ENCODE results near the gene TMEM45A.
"Not testable (repeated sequence)": the region's sequence is repeated elsewhere in the genome, so short reads cannot be mapped to it uniquely, and the experiment has no call there.

TMEM45A gene

GRCh38 chr3:100483529-100483928 lies 8.9 kb upstream of the TMEM45A start:
- no peak for DNase-seq (ENCODE audit: low read depth)

DNA sequence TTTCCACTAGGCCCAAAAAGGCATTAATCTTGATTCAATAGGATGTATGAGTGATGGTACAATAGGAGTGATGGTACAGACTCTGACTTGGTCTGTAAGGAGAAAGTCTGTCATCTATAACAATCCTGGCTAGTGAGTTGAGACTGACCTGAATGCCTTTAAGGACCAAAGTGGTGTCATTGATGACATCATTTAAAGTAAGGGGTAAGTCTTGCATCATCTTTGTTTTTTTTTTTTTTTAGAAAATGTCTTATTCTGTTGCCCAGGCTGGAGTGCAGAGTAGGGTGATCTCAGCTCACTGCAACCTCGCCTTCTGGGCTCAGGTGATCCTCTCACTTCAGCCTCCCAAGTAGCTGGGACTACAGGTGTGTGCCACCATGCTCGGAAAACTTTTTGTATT lies 5.6 kb upstream of the TMEM45A start:
- no peak for DNase-seq (ENCODE audit: low read depth)

DNA sequence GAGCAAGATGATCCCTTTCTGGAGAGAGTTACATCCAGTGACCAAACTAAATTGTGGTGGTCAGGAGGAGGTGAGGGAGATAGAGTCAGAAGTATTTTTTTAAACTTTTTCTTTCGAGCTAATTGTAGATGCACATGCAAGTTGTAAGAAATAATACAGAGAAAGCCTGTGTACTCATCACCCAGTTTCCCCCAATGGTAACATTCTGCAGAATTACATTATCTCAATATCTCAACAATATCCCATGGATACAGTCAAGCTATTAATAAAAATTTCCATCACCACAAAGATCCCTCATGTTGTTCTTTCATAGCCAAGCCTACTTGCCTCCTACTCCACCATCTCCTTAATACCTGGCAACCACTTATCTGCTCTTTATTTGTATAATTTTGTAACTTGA lies 3.3 kb upstream of the TMEM45A start:
- no peak for DNase-seq (ENCODE audit: low read depth)

- DNase-seq (ENCODE audit: low read depth): no peak
Observed at GRCh38 chr3:100496711-100497261, 4.4 kb downstream of the TMEM45A start.

DNA sequence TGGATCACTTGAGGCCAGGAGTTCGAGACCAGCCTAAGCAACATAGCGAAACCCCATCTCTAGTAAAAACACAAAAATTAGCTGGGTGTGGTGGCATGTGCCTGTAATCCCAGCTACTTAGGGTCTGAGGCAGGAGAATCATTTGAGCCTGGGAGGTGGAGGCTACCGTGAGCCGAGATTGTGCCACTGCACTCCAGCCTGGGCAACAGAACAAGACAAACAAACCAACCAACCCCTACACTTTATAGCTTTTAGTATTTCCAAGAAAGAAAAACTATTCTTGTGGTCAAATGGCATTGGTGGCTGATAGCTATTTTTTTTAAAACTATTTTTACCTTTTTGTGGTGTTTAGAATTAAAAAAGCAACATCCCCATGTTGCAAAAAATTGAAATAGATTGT lies 7.2 kb downstream of the TMEM45A start:
- DNase-seq (ENCODE audit: low read depth): no peak

DNA sequence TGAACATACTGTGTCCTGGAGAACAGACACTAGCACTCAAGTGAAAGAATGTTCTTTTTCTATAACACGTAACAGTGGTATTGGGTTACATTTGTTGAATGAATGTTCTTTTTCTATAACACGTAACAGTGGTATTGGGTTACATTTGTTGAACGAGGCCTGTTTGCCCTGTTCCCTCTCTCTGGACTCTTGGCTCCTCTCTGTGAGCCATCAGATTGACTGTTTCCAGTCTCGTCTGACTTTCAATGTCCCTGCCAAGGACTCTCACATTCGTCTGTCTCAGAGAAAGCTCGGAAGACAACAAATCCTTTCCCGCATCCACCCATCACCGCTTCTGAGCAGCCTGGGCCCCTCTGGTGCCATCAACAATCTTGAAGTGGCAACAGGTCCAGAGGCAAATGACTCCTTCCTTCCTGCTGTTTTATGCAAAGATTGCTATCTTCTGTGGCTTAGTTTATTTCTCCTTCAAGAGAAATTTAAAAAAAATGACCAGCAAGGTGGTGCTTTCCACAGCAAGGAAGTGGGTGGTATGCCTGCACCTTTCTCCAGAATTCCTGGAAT lies 8.0 kb downstream of the TMEM45A start:
- no peak for DNase-seq (ENCODE audit: low read depth)

DNA sequence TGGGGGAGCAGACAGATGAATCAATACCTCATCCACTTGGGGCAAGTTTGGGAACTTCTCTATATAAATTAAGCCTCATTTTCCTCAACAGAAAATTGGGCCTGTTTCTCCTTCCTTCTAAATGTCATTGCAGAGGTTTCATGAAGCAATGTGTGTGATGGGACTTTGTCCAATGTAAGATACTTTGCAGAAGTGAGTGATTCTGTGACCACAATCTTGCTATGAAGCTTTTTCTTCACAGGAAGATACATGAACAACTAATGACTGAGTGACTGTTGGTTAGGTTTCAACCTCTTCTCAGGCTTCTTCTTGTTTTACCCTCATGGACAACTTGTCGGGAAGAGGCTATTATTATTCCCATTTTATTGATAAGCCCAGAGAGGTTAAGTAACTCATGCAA lies 11.0 kb downstream of the TMEM45A start:
- DNase-seq (ENCODE audit: low read depth): no peak

DNA sequence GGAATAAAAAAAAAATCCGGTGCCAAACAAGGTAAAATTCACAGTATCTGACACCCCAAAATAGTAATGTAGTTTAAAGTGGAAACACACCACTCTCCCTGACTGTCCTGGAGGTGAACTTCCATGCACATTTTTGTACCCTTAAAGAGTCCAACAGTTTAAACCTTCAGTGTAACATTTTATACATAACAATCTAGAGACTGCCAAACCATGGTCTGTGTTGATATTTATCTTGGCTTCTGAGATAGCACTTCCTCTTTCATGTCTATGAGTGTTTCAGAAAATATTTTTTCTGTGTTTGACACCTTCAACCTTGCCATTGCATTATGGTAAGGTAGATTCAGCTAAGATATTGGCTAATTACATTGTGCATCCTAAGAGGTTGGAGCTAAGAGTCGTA lies 13.9 kb downstream of the TMEM45A start:
- DNase-seq (ENCODE audit: low read depth): no peak

DNA sequence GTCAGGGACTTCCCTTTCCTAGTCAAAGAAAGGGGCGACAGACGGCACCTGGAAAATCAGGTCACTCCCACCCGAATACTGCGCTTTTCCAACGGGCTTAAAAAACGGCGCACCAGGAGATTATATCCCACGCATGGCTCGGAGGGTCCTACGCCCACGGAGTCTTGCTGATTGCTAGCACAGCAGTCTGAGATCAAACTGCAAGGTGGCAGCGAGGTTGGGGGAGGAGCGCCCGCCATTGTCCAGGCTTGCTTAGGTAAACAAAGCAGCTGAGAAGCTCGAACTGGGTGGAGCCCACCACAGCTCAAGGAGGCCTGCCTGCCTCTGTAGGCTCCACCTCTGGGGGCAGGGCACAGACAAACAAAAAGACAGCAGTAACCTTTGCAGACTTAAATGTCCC lies 17.4 kb downstream of the TMEM45A start:
- not testable (repeated sequence) for DNase-seq (ENCODE audit: low read depth)

- no peak for DNase-seq (ENCODE audit: low read depth)
Observed at GRCh38 chr3:100516232-100516631, 23.8 kb downstream of the TMEM45A start.

DNA sequence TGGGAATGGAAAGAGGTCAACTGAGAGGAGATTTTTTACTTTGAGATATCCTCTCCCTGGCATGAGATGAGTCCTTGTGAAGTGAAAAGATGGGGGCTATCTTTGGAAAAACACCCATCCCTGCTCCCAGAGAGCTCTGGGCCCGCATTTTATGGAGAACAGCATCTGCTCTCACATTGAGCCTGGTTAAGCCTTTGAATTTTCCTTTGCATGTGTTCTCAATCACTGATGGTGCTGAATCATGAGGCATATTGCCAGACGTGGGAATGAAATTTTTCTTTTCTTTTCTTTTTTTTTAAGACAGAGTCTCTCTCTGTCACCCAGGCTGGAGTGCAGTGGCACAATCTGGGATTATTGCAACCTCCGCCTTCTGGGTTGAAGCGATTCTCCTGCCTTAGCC lies 24.4 kb downstream of the TMEM45A start:
- no peak for DNase-seq (ENCODE audit: low read depth)

- no peak for DNase-seq (ENCODE audit: low read depth)
Observed at GRCh38 chr3:100517276-100517675, 24.9 kb downstream of the TMEM45A start.

DNA sequence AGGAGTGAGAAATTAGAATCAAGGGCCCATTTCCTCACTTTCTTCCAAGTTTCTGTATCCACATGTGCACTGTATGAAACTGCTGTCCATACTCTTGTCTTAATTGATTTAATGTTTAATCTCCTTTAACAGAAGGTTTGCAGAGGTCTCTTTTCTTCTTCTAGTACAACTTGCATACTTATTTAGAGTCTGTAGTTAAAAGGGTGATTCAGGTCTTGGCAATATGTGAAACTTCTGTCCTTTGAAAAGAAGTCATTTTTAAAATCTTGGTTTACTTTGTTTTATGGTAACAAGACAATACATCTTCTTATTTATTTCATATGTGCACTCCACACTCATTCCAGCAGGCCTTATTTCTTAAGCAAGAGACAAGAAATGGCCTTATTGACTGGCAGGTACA lies 25.8 kb downstream of the TMEM45A start:
- DNase-seq (ENCODE audit: low read depth): no peak

DNA sequence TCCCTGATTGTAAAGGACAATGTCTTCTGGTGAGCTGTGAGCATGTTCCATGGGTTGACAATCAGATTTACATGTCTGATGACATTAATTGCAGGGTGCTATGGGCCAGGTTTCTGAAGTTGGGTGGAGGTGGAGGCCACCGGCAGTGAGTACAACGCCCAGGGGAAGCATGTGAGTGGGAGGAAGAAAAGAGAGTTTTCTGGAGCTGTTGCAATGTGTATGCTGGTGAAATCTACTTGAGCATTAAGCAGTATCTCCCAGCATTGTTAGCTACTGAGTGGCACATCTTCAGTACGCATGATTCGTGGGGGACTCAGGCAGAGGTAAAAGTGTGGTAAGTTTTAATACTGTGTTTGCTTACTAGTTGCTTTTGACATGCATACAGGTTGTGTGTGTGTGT lies 26.6 kb downstream of the TMEM45A start:
- no peak for DNase-seq (ENCODE audit: low read depth)

DNA sequence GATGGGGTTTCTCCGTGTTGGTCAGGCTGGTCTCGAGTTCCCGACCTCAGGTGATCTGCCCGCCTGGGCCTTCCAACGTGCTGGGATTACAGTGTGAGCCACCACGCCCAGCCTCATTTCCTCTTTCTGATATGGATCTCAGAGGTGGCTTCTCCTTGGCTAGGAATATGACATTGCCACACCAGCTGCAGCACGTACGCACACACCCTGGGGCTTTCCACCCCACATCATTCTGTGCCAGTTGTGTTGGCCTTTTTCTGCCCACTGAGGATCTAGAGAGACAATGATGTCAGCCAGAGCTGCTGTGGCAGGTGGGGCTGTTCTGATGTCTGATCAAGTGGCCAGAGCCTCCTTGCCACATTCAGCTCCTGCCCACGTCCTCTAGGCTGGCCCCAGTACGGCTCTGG lies 29.0 kb downstream of the TMEM45A start:
- DNase-seq (ENCODE audit: low read depth): no peak

GRCh38 chr3:100522125-100522524 lies 29.7 kb downstream of the TMEM45A start:
- no peak for DNase-seq (ENCODE audit: low read depth)

- no peak for DNase-seq (ENCODE audit: low read depth)
Observed at GRCh38 chr3:100523050-100523760, 30.8 kb downstream of the TMEM45A start.

DNA sequence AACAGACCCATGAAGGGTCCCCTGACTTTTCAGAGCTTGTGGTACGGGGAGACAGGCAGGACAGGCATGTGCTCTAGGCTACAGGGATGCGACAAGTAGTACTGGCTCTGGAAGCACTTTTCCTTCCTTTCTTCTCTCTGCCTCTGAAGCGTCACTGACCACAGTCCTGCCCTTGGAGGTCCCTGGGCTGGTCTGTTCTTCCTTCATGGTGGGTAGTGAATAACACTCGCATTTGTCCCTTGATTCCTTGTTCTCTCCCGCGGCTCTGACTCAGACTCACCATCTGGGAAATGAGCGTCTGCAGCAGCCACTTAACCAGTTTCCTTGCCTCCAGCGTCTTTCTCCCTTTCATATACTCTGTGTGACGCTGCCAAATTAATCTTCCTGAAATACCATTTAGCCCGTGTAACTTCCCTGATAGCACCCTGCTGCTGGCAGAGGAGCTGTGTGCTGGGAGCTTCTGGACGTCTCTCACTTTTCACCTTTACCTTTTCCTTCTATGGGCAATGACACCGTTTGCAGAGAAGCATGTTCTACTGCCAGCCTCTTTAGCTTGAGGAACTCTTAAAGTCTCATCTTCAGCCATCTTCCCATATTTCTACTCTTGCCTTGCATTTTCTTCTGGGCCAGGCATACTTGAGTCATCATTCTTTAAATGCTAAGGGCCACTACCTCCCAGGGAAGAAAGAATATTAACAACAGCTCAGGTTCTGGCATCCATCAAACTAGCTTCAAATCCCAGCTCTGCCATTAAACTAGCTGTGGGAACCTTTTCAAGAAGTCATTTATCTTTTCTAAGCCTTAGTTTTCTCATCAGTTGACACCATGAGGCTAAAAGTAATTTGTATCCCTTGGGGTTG lies 33.6 kb downstream of the TMEM45A start:
- DNase-seq (ENCODE audit: low read depth): no peak

- DNase-seq (ENCODE audit: low read depth): no peak
Observed at GRCh38 chr3:100526613-100527346, 34.4 kb downstream of the TMEM45A start.

DNA sequence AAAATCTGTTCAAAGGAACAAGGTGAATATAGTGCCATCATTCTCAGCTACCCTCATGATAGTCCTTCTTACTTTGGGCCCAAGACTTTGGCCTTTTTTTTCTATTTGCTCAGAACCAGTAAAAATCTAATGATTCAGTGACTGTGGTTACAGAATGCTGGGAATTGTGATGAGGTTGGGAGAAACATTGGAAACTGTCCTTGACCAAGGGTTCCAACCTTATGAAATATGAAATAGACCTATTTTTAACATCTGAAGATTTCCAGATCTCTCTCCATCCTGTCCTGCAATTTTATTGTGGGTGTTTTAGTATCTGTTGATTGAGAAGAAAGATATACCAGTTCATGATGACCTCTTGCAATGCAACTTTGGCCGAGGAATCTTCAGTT lies 34.9 kb downstream of the TMEM45A start:
- DNase-seq (ENCODE audit: low read depth): no peak

- no peak for DNase-seq (ENCODE audit: low read depth)
Observed at GRCh38 chr3:100531093-100531492, 38.7 kb downstream of the TMEM45A start.

GRCh38 chr3:100532411-100532810 lies 40.0 kb downstream of the TMEM45A start:
- DNase-seq (ENCODE audit: low read depth): no peak

Measured in activated gamma-delta T cell treated with anti-CD3 and anti-CD28 coated beads, Interleukin-2, amount 50 U/mL, for 16 hours (primary cell).